Smooth muscle cell (in vitro differentiated cells): ENCODE results near the gene MSL3. TPM values are rescaled to one million over a fixed set of nuclear protein-coding genes. Genes with fewer than 3 reads are reported as not detected.

Experiments used
- DNase-seq: peaks from one replicate; lab custom pipeline; 2025; ENCODE audit not compliant: unreplicated experiment; lab: John Stamatoyannopoulos, UW
- H2AFZ ChIP-seq: fragments of 200-600 bp; sonication (generic); 2 replicates; pipeline ENCODE4 v1.6.0; 2016; ENCODE audit warnings: antibody characterized with exemption, low read depth, mild to moderate bottlenecking
- H3F3A ChIP-seq: fragments of 200-600 bp; sonication (generic); 2 replicates; pipeline ENCODE4 v1.6.0; 2017; ENCODE audit warnings: antibody characterized with exemption, low read depth
- H3K27ac ChIP-seq: fragments of 200-600 bp; sonication (generic); 2 replicates; pipeline ENCODE4 v1.5.1; 2016; ENCODE audit warnings: low read depth, mild to moderate bottlenecking
- H3K27me3 ChIP-seq: fragments of 200-600 bp; sonication (generic); 2 replicates; pipeline ENCODE4 v1.6.1; 2016; ENCODE audit warnings: low read depth, mild to moderate bottlenecking
- H3K36me3 ChIP-seq: fragments of 200-600 bp; sonication (generic); 2 replicates; pipeline ENCODE4 v1.5.1; 2016; ENCODE audit warnings: low read depth
- H3K4me1 ChIP-seq: fragments of 200-600 bp; sonication (generic); 2 replicates; pipeline ENCODE4 v1.5.1; 2016; ENCODE audit warnings: low read depth
- H3K4me2 ChIP-seq: fragments of 200-600 bp; sonication (generic); 2 replicates; pipeline ENCODE4 v1.6.0; 2016; ENCODE audit warnings: mild to moderate bottlenecking
- H3K4me3 ChIP-seq: fragments of 200-600 bp; sonication (generic); 2 replicates; pipeline ENCODE4 v1.5.1; 2016; ENCODE audit warnings: mild to moderate bottlenecking
- H3K79me2 ChIP-seq: fragments of 200-600 bp; sonication (generic); 2 replicates; pipeline ENCODE4 v1.6.0; 2016; ENCODE audit warnings: low read depth, mild to moderate bottlenecking
- H3K9ac ChIP-seq: fragments of 200-600 bp; sonication (generic); 2 replicates; pipeline ENCODE4 v1.6.0; 2016; ENCODE audit warnings: low read depth
- H3K9me3 ChIP-seq: fragments of 200-600 bp; sonication (generic); replicated peaks from 2 replicates; pipeline ENCODE4 v1.5.1; 2016; ENCODE audit warnings: low read depth
- H4K20me1 ChIP-seq: fragments of 200-600 bp; sonication (generic); 2 replicates; pipeline ENCODE4 v1.6.0; 2016; ENCODE audit warnings: low read depth
- WGBS: methylation state at CpG from one replicate; pipeline ENCODE4 v1.1.7; 2016; ENCODE audit warnings: low lambda C conversion rate; 5-methylcytosine and 5-hydroxymethylcytosine counted together
- polyA plus RNA-seq: library from polyadenylated mRNA; unstranded; fragments of >200 nt; fragmentation: Nextera tagmentation; extraction: Ambion mirVana; gene quantifications from 2 replicates; pipeline ENCODE4 v1.2.1, GENCODE V29; 2016
- total RNA-seq: library from RNA; depleted of rRNA; stranded (reverse); fragments of >200 nt; gene quantifications from 2 replicates; pipeline ENCODE4 v1.2.3, GENCODE V29; 2014
- TF ChIP-seq, protein P1 (sequence below): fragments of 200-600 bp; sonication (generic); IDR thresholded peaks from 2 replicates; pipeline ENCODE4 v1.5.1; 2017; ENCODE audit warnings: borderline replicate concordance, mild to moderate bottlenecking, antibody characterized with exemption; ENCODE audit not compliant: insufficient read depth, poor library complexity, severe bottlenecking

MSL3 gene
- total and polyA plus RNA-seq, 2 experiments from 2014 or later: 15.7 to 48.1 TPM

DNA sequence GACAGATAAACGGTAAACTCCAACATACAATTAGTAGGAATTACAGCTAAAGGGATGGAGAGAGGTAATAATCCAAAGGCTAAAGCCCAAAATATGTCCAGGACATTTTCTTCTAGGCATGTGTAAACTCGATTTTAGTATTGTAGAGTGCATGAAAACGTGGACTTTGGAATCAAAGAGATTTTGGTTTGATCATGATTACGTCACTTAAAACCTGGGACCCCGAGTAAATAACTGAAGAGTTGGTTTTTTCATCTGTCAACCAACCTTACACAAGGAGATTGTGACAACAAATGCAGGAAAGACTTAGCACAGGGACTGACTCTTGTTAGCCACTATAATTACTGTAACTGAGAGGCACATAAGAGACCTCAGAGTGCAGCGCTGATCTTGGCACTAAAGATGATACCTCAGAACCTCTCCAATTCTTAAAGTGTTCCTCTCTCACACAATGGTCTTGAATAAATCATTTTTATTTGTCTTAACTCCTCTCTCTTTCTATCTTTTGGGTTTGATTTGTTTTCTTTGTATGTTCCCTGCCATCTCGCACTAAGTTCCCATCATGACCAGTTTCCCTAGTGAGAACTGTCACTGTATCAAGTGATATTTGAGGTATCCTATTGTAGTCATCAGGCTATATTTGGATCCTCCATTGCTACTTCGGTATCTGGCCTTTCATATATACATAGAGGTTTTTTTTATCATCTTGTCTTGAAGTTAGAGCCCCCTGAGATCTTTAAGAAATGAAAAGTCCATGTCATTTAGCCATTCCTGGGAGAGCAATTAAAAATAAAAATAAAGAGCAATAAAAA, 32.2 kb upstream of the MSL3 start:
- WGBS: 71% methylated on average over 8 of the region's 8 CpGs
- TF ChIP-seq, protein P1, sequence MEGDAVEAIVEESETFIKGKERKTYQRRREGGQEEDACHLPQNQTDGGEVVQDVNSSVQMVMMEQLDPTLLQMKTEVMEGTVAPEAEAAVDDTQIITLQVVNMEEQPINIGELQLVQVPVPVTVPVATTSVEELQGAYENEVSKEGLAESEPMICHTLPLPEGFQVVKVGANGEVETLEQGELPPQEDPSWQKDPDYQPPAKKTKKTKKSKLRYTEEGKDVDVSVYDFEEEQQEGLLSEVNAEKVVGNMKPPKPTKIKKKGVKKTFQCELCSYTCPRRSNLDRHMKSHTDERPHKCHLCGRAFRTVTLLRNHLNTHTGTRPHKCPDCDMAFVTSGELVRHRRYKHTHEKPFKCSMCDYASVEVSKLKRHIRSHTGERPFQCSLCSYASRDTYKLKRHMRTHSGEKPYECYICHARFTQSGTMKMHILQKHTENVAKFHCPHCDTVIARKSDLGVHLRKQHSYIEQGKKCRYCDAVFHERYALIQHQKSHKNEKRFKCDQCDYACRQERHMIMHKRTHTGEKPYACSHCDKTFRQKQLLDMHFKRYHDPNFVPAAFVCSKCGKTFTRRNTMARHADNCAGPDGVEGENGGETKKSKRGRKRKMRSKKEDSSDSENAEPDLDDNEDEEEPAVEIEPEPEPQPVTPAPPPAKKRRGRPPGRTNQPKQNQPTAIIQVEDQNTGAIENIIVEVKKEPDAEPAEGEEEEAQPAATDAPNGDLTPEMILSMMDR: no peak

DNA sequence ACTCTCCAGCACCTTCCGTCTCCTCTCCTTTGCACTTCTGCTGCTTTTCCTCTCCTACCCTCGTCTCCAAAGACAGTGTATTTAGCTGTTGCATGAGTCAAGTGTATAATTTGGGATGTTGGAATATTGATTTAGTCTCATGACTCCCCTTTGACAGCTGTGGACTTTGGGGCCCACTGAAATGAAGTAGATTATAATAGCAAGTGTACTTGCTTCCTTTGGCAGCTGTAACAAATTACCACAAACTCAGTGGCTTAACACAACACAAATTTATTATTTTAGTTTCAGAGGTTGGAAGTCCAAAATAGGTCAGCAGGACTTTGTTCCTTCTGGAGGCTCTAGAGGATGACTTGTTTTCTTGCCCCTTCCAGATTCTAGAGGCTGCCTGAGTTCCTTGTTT, 29.5 kb upstream of the MSL3 start:
- no peaks in the 10 kb centered on the region for H3K4me1 ChIP-seq
- TF ChIP-seq, protein P1: no peak
- no peaks in the 10 kb centered on the region for H4K20me1 ChIP-seq
- WGBS: 66% methylated on average over 2 of the region's 2 CpGs
- no peak overlapping the region for H3K27ac ChIP-seq
- H3K9ac ChIP-seq: no peak overlapping the region
- no peaks in the 10 kb centered on the region for H3K36me3 ChIP-seq
- no peak for DNase-seq
- no peak overlapping the region for H3K4me3 ChIP-seq
- no peaks in the 10 kb centered on the region for H3K9me3 ChIP-seq
- H3K4me2 ChIP-seq: no peak overlapping the region
- no peaks in the 10 kb centered on the region for H3K79me2 ChIP-seq
- H3K27me3 ChIP-seq: peaks cover 13% of the 10 kb centered on the region
- H3F3A ChIP-seq: no peaks in the 10 kb centered on the region
- no peak overlapping the region for H2AFZ ChIP-seq

More for the DNA sequence above, 32.2 kb upstream of the MSL3 start:
- no peaks in the 10 kb centered on the region for H3K9me3 ChIP-seq
- H2AFZ ChIP-seq: no peak overlapping the region
- no peaks in the 10 kb centered on the region for H3K27me3 ChIP-seq
- H3K9ac ChIP-seq: no peak overlapping the region
- no peaks in the 10 kb centered on the region for H3K4me1 ChIP-seq
- no peaks in the 10 kb centered on the region for H3K79me2 ChIP-seq
- H3K27ac ChIP-seq: no peak overlapping the region
- H3F3A ChIP-seq: no peaks in the 10 kb centered on the region
- no peak overlapping the region for H3K4me3 ChIP-seq
- DNase-seq: no peak
- H3K36me3 ChIP-seq: no peaks in the 10 kb centered on the region
- no peak overlapping the region for H3K4me2 ChIP-seq
- no peaks in the 10 kb centered on the region for H4K20me1 ChIP-seq

DNA sequence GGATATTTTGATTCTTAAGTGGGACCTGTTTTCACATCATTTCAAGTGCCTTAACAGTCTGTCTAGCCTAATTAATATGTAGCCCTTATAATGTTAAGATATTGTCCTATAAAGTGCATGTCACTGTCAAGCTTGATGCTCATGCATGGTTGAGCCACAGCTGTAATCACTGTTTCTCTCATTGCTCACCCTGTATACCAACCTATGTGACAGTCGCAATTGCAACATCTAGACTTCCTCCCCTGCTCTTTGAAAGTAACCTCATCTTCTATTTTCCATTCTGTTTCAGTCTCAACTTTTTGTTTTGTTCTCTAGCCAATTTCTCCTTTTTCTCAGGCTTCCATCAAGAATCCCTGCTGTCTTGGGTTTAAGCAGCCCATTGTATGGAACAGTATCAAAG, 24.4 kb upstream of the MSL3 start:
- TF ChIP-seq, protein P1: no peak
- Histone ChIP-seq H3K27me3 (peaks cover 13% of the 10 kb centered on the region), H3F3A (no peaks in the 10 kb centered on the region), H3K9ac (no peak overlapping the region), H4K20me1 (no peaks in the 10 kb centered on the region), H3K36me3 (no peaks in the 10 kb centered on the region), H3K79me2 (no peaks in the 10 kb centered on the region), H3K4me2 (no peak overlapping the region), H2AFZ (no peak overlapping the region), H3K27ac (no peak overlapping the region), H3K9me3 (no peaks in the 10 kb centered on the region), H3K4me3 (no peak overlapping the region), H3K4me1 (no peaks in the 10 kb centered on the region)
- 81% methylated on average over 1 of the region's 1 CpG for WGBS
- DNase-seq: no peak

DNA sequence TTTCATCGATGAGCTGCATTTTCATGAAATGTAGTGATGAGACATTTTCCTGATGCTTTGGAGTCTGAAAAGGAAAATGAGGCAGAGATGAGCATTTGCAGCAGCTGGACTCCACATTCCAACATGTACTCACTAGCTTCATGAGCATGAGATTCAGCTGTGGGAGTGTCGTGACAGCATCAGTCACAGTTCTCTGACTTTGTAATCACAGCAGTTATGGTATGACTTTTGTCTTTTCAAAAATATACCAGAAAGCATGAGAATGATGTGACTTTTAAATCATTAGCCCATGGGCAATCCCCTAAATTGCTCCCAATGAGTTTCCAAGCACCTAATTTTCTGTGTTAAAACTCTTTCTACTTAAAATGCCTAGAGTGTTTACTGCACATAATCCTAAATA, 18.3 kb upstream of the MSL3 start:
- H3K4me3 ChIP-seq: no peak overlapping the region
- H3K9me3 ChIP-seq: no peaks in the 10 kb centered on the region
- H3K9ac ChIP-seq: no peak overlapping the region
- no peak overlapping the region for H2AFZ ChIP-seq
- no peaks in the 10 kb centered on the region for H3K79me2 ChIP-seq
- 83% methylated on average over 2 of the region's 2 CpGs for whole genome bisulfite sequencing
- H4K20me1 ChIP-seq: no peaks in the 10 kb centered on the region
- no peaks in the 10 kb centered on the region for H3K4me1 ChIP-seq
- H3K27me3 ChIP-seq: no peaks in the 10 kb centered on the region
- H3K27ac ChIP-seq: no peak overlapping the region
- TF ChIP-seq, protein P1: no peak
- no peaks in the 10 kb centered on the region for H3F3A ChIP-seq
- no peaks in the 10 kb centered on the region for H3K36me3 ChIP-seq
- no peak overlapping the region for H3K4me2 ChIP-seq
- no peak for DNase-seq
